Esophagus squamous epithelium (tissue), 5 donors: ENCODE results near the gene HSD11B2. TPM values are rescaled to one million over a fixed set of nuclear protein-coding genes. Genes with fewer than 3 reads are reported as not detected.

Experiments used
- DNase-seq: peaks from one replicate; lab custom pipeline; 2025; lab: John Stamatoyannopoulos, UW
- H3K27ac ChIP-seq, 4 donors: fragments of 200-600 bp; sonication (generic); one replicate each; pipeline ENCODE4 v1.5.1; 2016 to 2019; ENCODE audit warnings: mild to moderate bottlenecking in 1 of 4
- H3K27me3 ChIP-seq, 4 donors: fragments of 200-600 bp; sonication (generic); 1 replicate in 3 of 4; 2 replicates in 1 of 4; pipeline versions ENCODE4 v1.5.1 to v1.6.0; 2017 to 2021; ENCODE audit warnings: antibody characterized with exemption in 1 of 4
- H3K36me3 ChIP-seq, 3 donors: fragments of 200-600 bp; sonication (generic); one replicate each; pipeline ENCODE4 v1.5.1; 2016 to 2019
- H3K4me1 ChIP-seq, 3 donors: fragments of 200-600 bp; sonication (generic); one replicate each; pipeline ENCODE4 v1.5.1; 2017 to 2019
- H3K4me3 ChIP-seq, 4 donors: fragments of 200-600 bp; sonication (generic); 1 replicate in 3 of 4; 2 replicates in 1 of 4; pipeline ENCODE4 v1.5.1; 2016 to 2019; ENCODE audit warnings: mild to moderate bottlenecking in 2 of 4, moderate library complexity in 1 of 4
- H3K9me3 ChIP-seq, 3 donors: fragments of 200-600 bp; sonication (generic); one replicate each; pipeline ENCODE4 v1.5.1; 2016 to 2019
- CTCF ChIP-seq, 6 experiments: fragments of 450-650 bp in 4 of 6; fragments of 200-600 bp in 2 of 6; sonication (generic) in 2 of 6; IDR thresholded peaks; one replicate each; pipeline ENCODE4 v1.5.1; 2016 to 2019; ENCODE audit warnings: antibody characterized with exemption in 6 of 6, mild to moderate bottlenecking in 4 of 6, moderate library complexity in 4 of 6
- POLR2A ChIP-seq, 4 donors: fragments of 450-650 bp; IDR thresholded peaks; one replicate each; pipeline ENCODE4 v1.6.1; 2017; ENCODE audit warnings: antibody characterized with exemption in 4 of 4, mild to moderate bottlenecking in 4 of 4, moderate library complexity in 3 of 4
- WGBS, 2 donors: methylation state at CpG; one replicate each; pipeline ENCODE4 v1.1.5; 2018; 5-methylcytosine and 5-hydroxymethylcytosine counted together
- intact Hi-C: fragments of 100-400 bp; cut with DNase I; formaldehyde crosslinking; loops from one replicate; pipeline ENCODE4 v1.15.0; 2022
- total RNA-seq, 4 donors: library from RNA; depleted of rRNA; stranded (reverse); fragments of >200 nt; gene quantifications; one replicate each; pipeline ENCODE4 v1.1.0, GENCODE V29; 2016
- donor health status: DM: yes; HTN: yes; CAD: no.

HSD11B2 gene
- total RNA-seq, 4 donors from 2014 or later = 2.1 to 13.0 (median 6.7) TPM

GRCh38 chr16:67396159-67397035, 34.5 kb upstream of the HSD11B2 start:
- Histone ChIP-seq H3K9me3 (no peaks in the 10 kb centered on the region), H3K4me1 (peaks cover 66 to 89% (median 75%) of the 10 kb centered on the region in 3 donors), H3K27ac (peak overlapping the region; percentile 50 to 82 (median 80)), H3K27me3 (peaks cover 0 to 17% (median 0%) of the 10 kb centered on the region in 4 donors), H3K36me3 (no peaks in the 10 kb centered on the region), H3K4me3 (peak overlapping the region in 1 of 4 donors; percentile 37)
- no peak for TF ChIP-seq POLR2A (IDR thresholded peaks at IDR 0.05)
- no peak for TF ChIP-seq CTCF (IDR thresholded peaks at IDR 0.05)
- intact Hi-C loops = no loop called here
- WGBS, 2 donors = 21 to 36% methylated on average over 12 to 15 of the region's 31 CpGs
- no peak for DNase-seq

GRCh38 chr16:67397036-67397801, 33.7 kb upstream of the HSD11B2 start:
- peaks cover 61 to 81% (median 66%) of the 10 kb centered on the region in 3 donors for H3K4me1 ChIP-seq
- peak overlapping the region; percentile 50 to 82 (median 80) for H3K27ac ChIP-seq
- no peaks in the 10 kb centered on the region for H3K9me3 ChIP-seq
- TF ChIP-seq CTCF (IDR thresholded peaks at IDR 0.05) (no peak), POLR2A (IDR thresholded peaks at IDR 0.05) (no peak)
- no peak overlapping the region for H3K4me3 ChIP-seq
- no peak for DNase-seq
- intact Hi-C loops = no loop called here
- peaks cover 0 to 17% (median 0%) of the 10 kb centered on the region in 4 donors for H3K27me3 ChIP-seq
- WGBS, 2 donors = 58 to 88% methylated on average over 3 to 8 of the region's 15 CpGs
- H3K36me3 ChIP-seq = no peaks in the 10 kb centered on the region

- Histone ChIP-seq H3K9me3 (no peaks in the 10 kb centered on the region), H3K27ac (peak overlapping the region; percentile 50 to 82 (median 80)), H3K4me3 (no peak overlapping the region), H3K27me3 (peaks cover 0 to 14% (median 0%) of the 10 kb centered on the region in 4 donors), H3K4me1 (peaks cover 54 to 81% (median 59%) of the 10 kb centered on the region in 3 donors), H3K36me3 (no peaks in the 10 kb centered on the region)
- intact Hi-C loops = no loop called here
- no peak for DNase-seq
- TF ChIP-seq CTCF (IDR thresholded peaks at IDR 0.05) (peak in 5 of 6 experiments; percentile 18 to 59 (median 29)), POLR2A (IDR thresholded peaks at IDR 0.05) (no peak)
- 32 to 68% methylated on average over 6 to 7 of the region's 22 CpGs for WGBS, 2 donors
Observed at GRCh38 chr16:67397812-67398545, 32.9 kb upstream of the HSD11B2 start.

- intact Hi-C loops = no loop called here
- Histone ChIP-seq H3K4me1 (peaks cover 51 to 81% (median 55%) of the 10 kb centered on the region in 3 donors), H3K36me3 (no peaks in the 10 kb centered on the region), H3K27ac (peak overlapping the region in 1 of 4 donors; percentile 82), H3K4me3 (no peak overlapping the region), H3K27me3 (peaks cover 0 to 11% (median 0%) of the 10 kb centered on the region in 4 donors), H3K9me3 (no peaks in the 10 kb centered on the region)
- TF ChIP-seq POLR2A (IDR thresholded peaks at IDR 0.05) = no peak
- no peak for TF ChIP-seq CTCF (IDR thresholded peaks at IDR 0.05)
- WGBS, 2 donors = 93 to 94% methylated on average over 7 to 18 of the region's 19 CpGs
- DNase-seq = no peak
Observed at GRCh38 chr16:67398546-67399217, 32.2 kb upstream of the HSD11B2 start.
